Measurements from ENCODE around the gene AMBRA1. TPM values are rescaled to one million over a fixed set of nuclear protein-coding genes. Genes with fewer than 3 reads are reported as not detected.
A peak's percentile ranks its signal among the peaks of the same experiment; 100 is the strongest.

Gene AMBRA1
- total RNA-seq, 3 donors from 2014 or later = 32.5 to 38.9 (median 34.1) TPM

DNA sequence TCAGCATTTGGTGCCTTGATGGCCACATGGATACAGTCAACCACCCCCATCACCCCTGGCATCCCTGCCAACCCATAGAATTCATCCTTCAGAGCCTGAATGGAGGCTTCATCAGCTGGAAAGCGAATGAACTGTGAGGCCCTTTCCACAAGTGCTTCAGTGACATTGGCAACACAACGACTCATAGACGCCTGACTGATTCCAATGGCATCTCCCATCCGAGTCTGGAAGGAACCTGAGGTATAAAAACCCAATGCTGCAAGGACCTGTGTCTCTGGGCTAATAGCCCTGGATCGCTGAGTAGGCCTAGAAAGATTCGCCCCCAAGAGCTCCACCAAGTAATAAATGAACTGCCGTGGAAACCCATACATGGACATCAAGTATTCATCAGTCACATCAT lies 21.9 kb upstream of the AMBRA1 start:
- intact Hi-C loops (cut with DNase I; ENCODE audit: low total_unique reads) = no loop called here
- peak overlapping the region; percentile 65 to 99 for H3K27ac ChIP-seq
- no peaks in the 10 kb centered on the region for H3K36me3 ChIP-seq
- H3K9me3 ChIP-seq = no peaks in the 10 kb centered on the region
- H3K27me3 ChIP-seq = no peaks in the 10 kb centered on the region
- H3K4me1 ChIP-seq = peaks cover 3 to 6% of the 10 kb centered on the region in 2 donors
- no peak for TF ChIP-seq POLR2A (IDR thresholded peaks at IDR 0.05)
- no peak for TF ChIP-seq POLR2AphosphoS5 (IDR thresholded peaks at IDR 0.05)
- TF ChIP-seq, protein P1, sequence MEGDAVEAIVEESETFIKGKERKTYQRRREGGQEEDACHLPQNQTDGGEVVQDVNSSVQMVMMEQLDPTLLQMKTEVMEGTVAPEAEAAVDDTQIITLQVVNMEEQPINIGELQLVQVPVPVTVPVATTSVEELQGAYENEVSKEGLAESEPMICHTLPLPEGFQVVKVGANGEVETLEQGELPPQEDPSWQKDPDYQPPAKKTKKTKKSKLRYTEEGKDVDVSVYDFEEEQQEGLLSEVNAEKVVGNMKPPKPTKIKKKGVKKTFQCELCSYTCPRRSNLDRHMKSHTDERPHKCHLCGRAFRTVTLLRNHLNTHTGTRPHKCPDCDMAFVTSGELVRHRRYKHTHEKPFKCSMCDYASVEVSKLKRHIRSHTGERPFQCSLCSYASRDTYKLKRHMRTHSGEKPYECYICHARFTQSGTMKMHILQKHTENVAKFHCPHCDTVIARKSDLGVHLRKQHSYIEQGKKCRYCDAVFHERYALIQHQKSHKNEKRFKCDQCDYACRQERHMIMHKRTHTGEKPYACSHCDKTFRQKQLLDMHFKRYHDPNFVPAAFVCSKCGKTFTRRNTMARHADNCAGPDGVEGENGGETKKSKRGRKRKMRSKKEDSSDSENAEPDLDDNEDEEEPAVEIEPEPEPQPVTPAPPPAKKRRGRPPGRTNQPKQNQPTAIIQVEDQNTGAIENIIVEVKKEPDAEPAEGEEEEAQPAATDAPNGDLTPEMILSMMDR (IDR thresholded peaks at IDR 0.05) = no peak
- DNase-seq (ENCODE audit: low spot score in 2 of 2) = no peak
- no peak overlapping the region for H3K4me3 ChIP-seq

DNA sequence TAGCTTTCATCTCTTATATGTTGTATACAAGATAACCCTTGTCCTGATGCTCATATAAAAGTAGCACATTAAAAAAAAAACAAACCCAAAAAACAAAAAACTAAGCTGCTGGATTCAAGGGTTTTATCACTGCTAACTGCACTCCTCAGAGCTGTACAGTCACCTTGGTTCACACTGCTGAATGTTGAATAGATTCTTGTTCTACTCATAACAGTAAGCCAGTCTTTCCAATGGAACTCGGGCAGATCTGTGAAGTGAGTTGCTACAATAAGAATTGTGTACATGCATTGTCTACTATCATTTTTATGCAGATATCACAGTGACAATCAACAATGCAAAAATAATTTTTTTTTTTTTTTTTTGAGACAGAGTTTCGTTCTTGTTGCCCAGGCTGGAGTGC lies 18.5 kb upstream of the AMBRA1 start:
- Histone ChIP-seq H3K27ac (no peak overlapping the region), H3K36me3 (no peaks in the 10 kb centered on the region), H3K9me3 (no peaks in the 10 kb centered on the region), H3K4me1 (peaks cover 0 to 3% of the 10 kb centered on the region in 2 donors), H3K27me3 (no peaks in the 10 kb centered on the region), H3K4me3 (no peak overlapping the region)
- DNase-seq (ENCODE audit: low spot score in 2 of 2) = no peak
- TF ChIP-seq POLR2AphosphoS5 (IDR thresholded peaks at IDR 0.05) = no peak
- TF ChIP-seq POLR2A (IDR thresholded peaks at IDR 0.05) = no peak
- TF ChIP-seq, protein P1 (IDR thresholded peaks at IDR 0.05) = no peak
- intact Hi-C loops (cut with DNase I; ENCODE audit: low total_unique reads) = no loop called here

DNA sequence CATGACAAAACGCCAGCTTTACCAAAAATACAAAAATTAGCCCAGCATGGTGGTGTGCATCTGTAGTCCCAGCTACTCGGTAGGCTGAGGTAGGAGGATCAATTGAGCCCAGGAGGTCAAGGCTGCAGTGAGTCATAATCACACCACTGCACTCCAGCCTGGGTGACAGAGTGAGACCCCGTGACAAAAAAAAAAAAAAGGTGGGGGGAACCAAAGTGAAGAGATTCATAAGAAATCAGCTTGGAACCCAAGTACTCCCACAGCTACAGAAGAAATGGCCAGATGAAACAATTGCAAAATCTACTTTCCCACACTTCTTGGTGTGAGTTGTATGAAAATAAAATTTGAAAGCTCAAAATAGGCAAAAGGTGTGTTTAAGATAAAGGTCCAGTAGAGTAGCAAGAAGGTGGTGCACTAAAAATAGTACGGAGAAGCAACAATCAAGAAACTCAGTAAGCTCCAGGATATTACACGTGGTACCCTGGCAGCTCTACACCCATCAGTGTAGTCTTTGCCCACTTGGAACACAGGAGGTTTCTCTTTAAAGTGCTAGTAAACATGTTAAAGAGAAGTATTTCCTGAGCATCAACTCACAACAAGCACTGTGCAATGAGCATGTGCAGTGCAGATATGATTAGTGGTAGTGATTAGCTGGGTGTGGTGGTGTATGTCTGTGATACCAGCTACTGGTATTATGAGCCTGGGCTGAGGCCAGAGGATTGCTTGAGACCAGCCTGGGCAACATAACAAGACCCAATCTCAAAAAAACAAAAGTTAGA lies 17.9 kb upstream of the AMBRA1 start:
- H3K4me3 ChIP-seq = no peak overlapping the region
- no peak for DNase-seq (ENCODE audit: low spot score in 2 of 2)
- peaks cover 0 to 3% of the 10 kb centered on the region in 2 donors for H3K4me1 ChIP-seq
- H3K27ac ChIP-seq = no peak overlapping the region
- no peaks in the 10 kb centered on the region for H3K27me3 ChIP-seq
- no peaks in the 10 kb centered on the region for H3K9me3 ChIP-seq
- H3K36me3 ChIP-seq = no peaks in the 10 kb centered on the region
- TF ChIP-seq POLR2AphosphoS5 (IDR thresholded peaks at IDR 0.05) (no peak), POLR2A (IDR thresholded peaks at IDR 0.05) (no peak)
- TF ChIP-seq, protein P1 (IDR thresholded peaks at IDR 0.05) = no peak
- intact Hi-C loops (cut with DNase I; ENCODE audit: low total_unique reads) = no loop called here

DNA sequence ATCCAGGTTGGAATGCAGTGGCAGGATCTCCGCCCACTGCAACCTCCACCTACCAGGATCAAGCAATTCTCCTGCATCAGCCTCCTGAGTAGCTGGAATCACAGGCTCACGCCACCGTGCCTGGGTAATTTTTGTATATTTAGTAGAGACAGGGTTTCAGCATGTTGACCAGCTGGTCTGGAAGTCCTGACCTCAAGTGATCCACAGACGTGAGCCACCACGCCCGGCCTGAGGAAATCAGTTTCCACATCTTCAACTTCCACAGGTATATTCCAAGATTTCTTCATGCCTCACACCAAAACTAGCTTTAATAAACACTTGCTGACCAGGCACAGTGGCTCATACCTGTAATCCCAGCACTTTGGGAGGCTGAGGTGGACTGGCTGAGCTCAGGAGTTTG lies 15.6 kb upstream of the AMBRA1 start:
- H3K9me3 ChIP-seq = no peaks in the 10 kb centered on the region
- intact Hi-C loops (cut with DNase I; ENCODE audit: low total_unique reads) = loop anchor here (10.0 kb wide), 1 partner anchor 215 kb away; the partner anchor contains the start of gene CHRM4
- H3K27ac ChIP-seq = no peak overlapping the region
- no peak for DNase-seq (ENCODE audit: low spot score in 2 of 2)
- H3K4me3 ChIP-seq = no peak overlapping the region
- no peaks in the 10 kb centered on the region for H3K4me1 ChIP-seq
- H3K27me3 ChIP-seq = no peaks in the 10 kb centered on the region
- H3K36me3 ChIP-seq = no peaks in the 10 kb centered on the region
- TF ChIP-seq POLR2A (IDR thresholded peaks at IDR 0.05) (no peak), POLR2AphosphoS5 (IDR thresholded peaks at IDR 0.05) (no peak)
- TF ChIP-seq, protein P1 (IDR thresholded peaks at IDR 0.05) = no peak

DNA sequence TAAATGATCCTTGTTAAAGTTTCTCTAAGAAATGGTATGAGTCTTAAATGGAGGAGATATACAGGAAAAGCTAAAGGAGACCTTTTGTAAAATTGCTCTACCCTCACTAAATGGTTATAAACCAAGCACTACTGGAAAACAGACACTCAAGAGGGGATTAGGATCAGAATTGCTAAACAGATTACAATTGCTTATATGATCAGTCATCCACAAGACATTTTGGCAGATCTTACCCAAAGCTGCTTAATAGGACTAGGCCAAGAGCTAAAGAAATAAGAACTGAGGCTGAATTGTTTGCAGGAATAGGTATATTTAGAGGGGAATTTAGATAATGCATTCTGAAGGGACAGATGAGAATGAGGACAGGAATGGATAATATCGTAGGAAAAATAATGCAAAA lies 13.7 kb upstream of the AMBRA1 start:
- H3K27ac ChIP-seq = no peak overlapping the region
- no peaks in the 10 kb centered on the region for H3K36me3 ChIP-seq
- TF ChIP-seq POLR2A (IDR thresholded peaks at IDR 0.05) = no peak
- TF ChIP-seq, protein P1 (IDR thresholded peaks at IDR 0.05) = no peak
- TF ChIP-seq POLR2AphosphoS5 (IDR thresholded peaks at IDR 0.05) = no peak
- H3K27me3 ChIP-seq = no peaks in the 10 kb centered on the region
- DNase-seq (ENCODE audit: low spot score in 2 of 2) = no peak
- intact Hi-C loops (cut with DNase I; ENCODE audit: low total_unique reads) = loop anchor here (10.0 kb wide), 1 partner anchor 213 kb away; the partner anchor contains the start of gene CHRM4
- H3K4me1 ChIP-seq = no peaks in the 10 kb centered on the region
- no peak overlapping the region for H3K4me3 ChIP-seq
- no peaks in the 10 kb centered on the region for H3K9me3 ChIP-seq

Measured in breast epithelium (tissue), 4 donors.